ENCODE data around the gene TMEM72.

Gene TMEM72

DNA sequence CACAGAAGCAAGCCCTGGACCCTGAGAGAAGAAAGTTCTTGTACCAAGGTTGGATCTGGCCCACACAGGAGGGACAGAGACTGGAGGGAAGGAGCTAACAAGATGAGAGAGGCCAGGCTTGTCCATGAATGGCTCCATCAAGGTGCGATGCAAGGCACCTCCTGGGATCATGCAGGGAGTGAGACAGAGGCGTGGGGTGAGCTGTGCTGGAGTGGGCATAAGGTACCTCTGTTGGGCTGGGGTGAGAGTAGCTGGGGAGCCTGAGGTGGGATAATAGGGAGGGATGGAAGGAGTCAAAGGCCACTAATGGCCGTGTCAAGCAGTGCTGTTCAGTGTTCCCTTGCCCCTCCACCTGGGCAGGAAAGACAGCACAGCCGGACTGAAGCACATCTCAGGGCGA is 9.9 kb downstream of the TMEM72 start:
- DNase-seq: no peak

DNA sequence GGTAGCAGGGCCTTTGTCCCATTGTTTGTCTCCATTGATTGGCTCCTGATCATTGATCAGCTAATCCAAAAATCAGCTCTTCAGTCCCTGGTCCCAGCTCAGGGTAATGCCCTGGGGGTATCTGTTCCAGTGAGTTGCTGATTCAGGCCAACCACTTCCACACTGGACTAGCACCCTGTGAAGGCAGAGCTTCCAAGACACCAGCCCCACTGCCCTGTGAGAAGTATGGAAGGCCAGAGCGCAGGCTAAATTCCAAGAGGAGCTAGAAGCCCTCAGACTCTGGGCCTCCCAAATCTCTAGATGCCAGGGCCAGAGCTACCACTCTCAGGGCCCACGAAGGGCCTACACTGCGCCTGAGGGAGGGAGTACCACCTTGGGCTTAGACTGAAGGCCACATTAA is 10.4 kb downstream of the TMEM72 start:
- no peak for DNase-seq

- no peak for DNase-seq
Observed at GRCh38 chr10:44922021-44922420, 10.9 kb downstream of the TMEM72 start.

- no peak for DNase-seq
Observed at GRCh38 chr10:44922796-44923545, 11.8 kb downstream of the TMEM72 start.

DNA sequence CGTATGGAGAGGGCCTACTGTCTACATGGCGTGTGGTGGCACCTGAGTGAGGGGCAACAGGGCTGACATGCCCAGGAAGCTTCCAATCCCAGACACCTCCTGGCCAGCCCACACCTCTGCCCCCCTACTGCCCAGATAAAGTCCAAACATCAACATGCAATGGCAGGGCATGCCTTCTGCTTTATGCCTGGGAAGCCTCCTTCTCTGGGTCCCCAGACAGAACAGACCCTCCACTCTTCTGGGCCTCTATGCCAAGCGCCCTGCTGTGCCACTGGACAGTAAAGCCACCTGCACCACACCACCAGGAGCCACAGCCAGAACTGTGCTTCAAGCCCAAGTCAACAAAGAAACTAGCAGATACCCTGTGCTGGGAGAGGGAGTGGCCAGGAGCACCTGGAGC is 12.5 kb downstream of the TMEM72 start:
- no peak for DNase-seq

GRCh38 chr10:44924261-44925040 is 13.3 kb downstream of the TMEM72 start:
- no peak for DNase-seq

DNA sequence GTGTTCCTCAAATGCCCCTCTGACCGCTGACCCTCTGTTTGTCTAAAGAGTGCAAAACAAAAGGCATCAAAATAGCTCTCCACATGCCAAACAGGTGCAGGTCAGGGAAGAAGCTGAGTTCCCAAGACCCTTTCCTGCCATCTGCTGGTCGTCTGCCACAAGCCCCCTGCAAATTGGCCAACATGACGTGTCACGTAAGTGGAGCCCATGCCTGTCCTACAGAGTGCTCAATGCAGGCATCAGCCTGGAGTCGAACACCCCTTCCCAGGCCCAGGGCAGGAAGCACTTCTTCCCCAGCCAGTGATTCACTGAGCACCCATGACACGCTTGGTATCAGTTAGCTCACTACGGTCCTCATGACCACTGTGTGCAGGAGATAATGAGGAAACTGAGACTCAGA is 14.1 kb downstream of the TMEM72 start:
- peak in 1 of 6 experiments; percentile 2 for DNase-seq

DNA sequence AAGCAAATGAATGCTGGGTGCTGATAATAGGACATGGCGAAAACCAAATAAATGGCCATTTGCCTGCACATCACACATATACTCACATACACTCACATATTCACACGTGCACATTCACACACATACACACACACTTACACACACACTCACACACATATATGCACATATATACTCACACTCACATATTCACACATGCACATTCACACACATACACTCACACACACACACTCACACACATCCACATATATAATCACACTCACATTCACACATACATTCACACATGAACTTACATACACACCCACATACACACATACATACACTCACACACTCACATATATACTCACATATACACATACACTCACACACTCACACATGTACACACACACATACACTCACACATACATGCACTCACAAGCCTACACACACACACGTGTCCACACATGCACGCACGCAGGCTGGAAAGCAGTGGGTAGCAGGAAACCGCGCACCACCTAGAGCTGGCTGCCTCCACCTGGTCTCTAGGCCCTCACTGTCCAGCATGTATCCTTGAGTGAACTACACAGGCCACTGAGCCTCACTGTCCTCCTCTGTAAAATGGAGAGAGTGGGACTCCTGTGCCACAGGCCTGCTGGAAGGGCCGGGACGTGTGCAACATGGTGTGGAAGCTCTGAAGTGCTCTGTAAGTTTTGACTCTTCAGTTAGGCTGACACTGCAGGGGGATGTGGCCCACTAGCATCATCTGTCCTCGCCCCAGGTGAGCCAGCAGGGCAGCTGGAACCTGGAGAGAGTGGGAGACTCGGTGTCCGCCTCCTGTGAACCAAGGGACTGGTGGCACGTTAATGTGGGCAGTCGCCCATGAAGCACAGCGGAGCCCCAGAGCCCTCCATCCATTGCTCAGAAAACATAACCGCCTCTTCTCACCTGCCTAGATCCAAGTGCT is 14.9 kb downstream of the TMEM72 start:
- DNase-seq: no peak

- no peak for DNase-seq
Observed at GRCh38 chr10:44926751-44927351, 15.7 kb downstream of the TMEM72 start.

GRCh38 chr10:44927352-44927751 is 16.2 kb downstream of the TMEM72 start:
- no peak for DNase-seq

- no peak for DNase-seq
Observed at GRCh38 chr10:44928462-44928861, 17.3 kb downstream of the TMEM72 start.

DNA sequence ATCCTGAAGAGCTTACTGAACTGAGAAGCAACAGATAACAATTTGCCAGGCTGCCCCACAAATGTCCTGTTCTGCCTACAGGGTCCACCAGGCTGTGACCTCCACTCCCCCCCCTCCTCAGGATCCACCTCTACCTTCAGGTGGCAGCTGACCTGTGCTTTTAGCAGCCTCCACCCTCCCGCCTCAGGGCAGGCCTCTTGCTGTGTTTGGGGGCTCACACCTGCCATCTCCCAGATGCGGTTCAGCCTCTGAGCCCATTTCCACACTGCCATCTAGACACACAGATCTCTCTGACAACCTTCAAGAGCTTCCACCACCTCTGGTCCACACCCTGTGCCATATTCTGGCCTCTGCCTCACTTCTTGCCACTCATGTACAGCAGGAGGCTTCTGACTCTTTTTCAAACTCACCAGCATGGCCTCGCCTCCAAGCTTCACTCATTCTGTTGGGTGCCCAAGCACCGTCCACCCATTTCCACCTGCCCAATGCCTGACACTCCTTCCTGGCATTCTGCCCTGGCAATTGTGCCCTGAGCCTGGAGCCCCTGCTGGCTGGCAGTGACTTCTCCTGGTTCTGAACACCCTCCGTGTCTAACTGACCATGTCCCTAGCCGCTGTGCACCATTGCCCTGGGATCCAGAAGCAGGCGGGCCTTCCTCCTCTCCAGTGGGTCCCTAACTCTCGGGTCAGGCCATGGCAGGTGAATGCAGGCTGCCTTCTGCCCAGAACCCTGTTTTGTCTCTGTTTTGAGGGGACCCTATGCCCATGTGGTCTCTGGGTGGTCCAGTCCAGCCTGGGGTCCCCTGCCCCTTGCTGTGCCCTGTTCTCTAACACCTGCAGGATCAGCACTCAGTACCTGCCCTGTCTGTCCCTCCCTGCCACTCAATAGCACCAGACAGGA is 18.5 kb downstream of the TMEM72 start:
- DNase-seq: no peak

- no peak for DNase-seq
Observed at GRCh38 chr10:44930904-44931620, 19.9 kb downstream of the TMEM72 start.

GRCh38 chr10:44931621-44932516 is 20.7 kb downstream of the TMEM72 start:
- DNase-seq: no peak

GRCh38 chr10:44932517-44933450 is 21.6 kb downstream of the TMEM72 start:
- peak; percentile 41 to 79 (median 66) for DNase-seq

DNA sequence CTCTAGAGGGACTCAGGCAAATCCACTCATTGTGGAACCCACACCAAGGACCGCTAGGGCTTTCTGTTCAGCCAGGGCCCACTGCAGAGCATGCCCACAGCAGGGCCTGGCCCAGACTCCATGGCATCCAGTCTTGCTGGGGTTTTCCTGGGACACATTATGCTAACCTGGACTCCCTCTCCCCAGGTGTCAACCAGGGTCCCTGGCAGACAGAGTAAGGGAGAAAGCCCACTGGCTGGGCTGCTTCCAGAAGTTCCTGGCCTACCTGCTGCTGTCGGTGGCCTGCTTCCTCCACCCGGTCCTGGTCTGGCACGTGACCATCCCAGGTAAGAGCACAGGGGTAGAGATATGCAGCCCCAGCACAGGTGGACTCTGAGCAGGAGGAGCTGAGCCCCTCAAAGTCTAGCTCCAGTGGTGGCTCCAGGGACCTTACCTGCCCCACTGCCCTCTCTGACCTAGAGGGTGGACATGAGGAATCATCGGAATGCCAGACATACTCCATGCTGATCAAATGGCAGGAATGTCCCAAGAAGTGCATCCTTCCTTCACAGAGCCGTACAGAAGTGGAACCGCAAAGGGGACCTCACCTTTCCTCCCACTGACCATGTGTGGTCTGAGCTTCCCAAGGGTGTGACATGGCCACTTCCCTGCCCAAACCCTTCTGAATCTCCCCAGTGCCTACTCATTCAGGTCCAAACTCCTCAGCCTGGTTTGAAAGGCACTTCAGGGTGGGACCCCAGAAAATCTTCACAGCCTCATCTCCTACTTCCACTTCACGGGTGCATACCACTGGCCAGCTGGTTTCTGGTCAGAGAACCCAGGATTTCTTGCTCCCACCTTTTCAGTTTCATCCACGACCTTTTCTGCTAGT is 22.5 kb downstream of the TMEM72 start:
- no peak for DNase-seq

- no peak for DNase-seq
Observed at GRCh38 chr10:44934416-44935200, 23.5 kb downstream of the TMEM72 start.

Measured in stimulated activated naive CD4-positive, alpha-beta T cell (primary cell).